Measurements from ENCODE around the gene ALG6.

GRCh38 chr1:63328122-63328521, 39.3 kb upstream of the ALG6 start:
- TF ChIP-seq ZNF546 (CRISPR knock-in tag; conservative IDR thresholded peaks at IDR 0.05) (no peak), CEBPB (IDR thresholded peaks at IDR 0.05; ENCODE audit: borderline replicate concordance, low read depth, low read length) (no peak), ZBTB43 (CRISPR knock-in tag; conservative IDR thresholded peaks at IDR 0.05) (no peak), CTCF (CRISPR knock-in tag; IDR thresholded peaks at IDR 0.05) (no peak), ATF1 (CRISPR knock-in tag; IDR thresholded peaks at IDR 0.05) (no peak), ZSCAN30 (CRISPR knock-in tag; IDR thresholded peaks at IDR 0.05) (no peak), ZNF3 (CRISPR knock-in tag; IDR thresholded peaks at IDR 0.05) (no peak), YY1 (IDR thresholded peaks at IDR 0.05; ENCODE audit: insufficient read depth, insufficient replicate concordance, low read depth, low read length) (no peak), NFKB2 (CRISPR knock-in tag; IDR thresholded peaks at IDR 0.05; ENCODE audit: borderline replicate concordance) (no peak)
